Right lobe of liver (tissue), 4 donors: ENCODE measurements around the gene TNIK.

ENCODE experiments used
- POLR2A ChIP-seq: fragments of 450-650 bp; IDR thresholded peaks from one replicate; pipeline ENCODE4 v1.6.1; 2017; ENCODE audit warnings: antibody characterized with exemption, mild to moderate bottlenecking
- TF ChIP-seq, protein P1 (sequence below), 4 donors: fragments of 200-600 bp in 3 of 4; fragments of 450-650 bp in 1 of 4; IDR thresholded peaks; one replicate each; pipeline versions ENCODE4 v1.5.1 to v1.8.0; 2016 to 2022; ENCODE audit warnings: antibody characterized with exemption in 4 of 4, mild to moderate bottlenecking in 2 of 4
- donor health status: DM: no; HTN: no; CAD: no.
- donor health status: DM: no; HTN: no; CAD: no.
- donor health status: DM: no; HTN: yes; CAD: no.

- no peak for TF ChIP-seq POLR2A
- TF ChIP-seq, protein P1, sequence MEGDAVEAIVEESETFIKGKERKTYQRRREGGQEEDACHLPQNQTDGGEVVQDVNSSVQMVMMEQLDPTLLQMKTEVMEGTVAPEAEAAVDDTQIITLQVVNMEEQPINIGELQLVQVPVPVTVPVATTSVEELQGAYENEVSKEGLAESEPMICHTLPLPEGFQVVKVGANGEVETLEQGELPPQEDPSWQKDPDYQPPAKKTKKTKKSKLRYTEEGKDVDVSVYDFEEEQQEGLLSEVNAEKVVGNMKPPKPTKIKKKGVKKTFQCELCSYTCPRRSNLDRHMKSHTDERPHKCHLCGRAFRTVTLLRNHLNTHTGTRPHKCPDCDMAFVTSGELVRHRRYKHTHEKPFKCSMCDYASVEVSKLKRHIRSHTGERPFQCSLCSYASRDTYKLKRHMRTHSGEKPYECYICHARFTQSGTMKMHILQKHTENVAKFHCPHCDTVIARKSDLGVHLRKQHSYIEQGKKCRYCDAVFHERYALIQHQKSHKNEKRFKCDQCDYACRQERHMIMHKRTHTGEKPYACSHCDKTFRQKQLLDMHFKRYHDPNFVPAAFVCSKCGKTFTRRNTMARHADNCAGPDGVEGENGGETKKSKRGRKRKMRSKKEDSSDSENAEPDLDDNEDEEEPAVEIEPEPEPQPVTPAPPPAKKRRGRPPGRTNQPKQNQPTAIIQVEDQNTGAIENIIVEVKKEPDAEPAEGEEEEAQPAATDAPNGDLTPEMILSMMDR (IDR thresholded peaks at IDR 0.05), result no peak
These were observed 114.2 kb downstream of the TNIK start for GRCh38 chr3:171346019-171346418.
